Activated naive CD4-positive, alpha-beta T cell (primary cell): ENCODE results near the gene PSMB9.
A peak's percentile ranks its signal among the peaks of the same experiment; 100 is the strongest.
"Not testable (repeated sequence)": the region's sequence is repeated elsewhere in the genome, so short reads cannot be mapped to it uniquely, and the experiment has no call there.

Experiments used
- DNase-seq, 4 experiments: peaks; one replicate each; lab custom pipeline; 2025; lab: John Stamatoyannopoulos, UW

PSMB9 gene

DNA sequence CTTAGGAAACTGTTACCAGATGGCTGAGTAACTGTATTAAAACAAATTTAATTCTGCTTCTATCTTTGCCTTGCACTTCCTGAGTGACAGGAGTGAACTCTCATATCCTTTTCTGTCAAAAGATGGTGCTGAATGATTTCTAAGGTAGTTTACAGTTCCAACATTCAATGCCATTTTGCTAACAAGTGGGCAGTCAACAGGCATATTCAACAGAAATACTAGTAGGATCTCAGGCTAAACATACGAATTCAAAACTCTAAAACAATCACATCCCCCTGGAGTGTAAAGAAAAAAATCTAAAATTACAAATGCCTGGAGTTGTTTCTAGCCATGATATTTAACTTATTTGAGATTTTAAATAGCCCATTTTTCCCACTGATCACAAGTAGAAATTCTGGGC, 6.7 kb downstream of the PSMB9 start:
- no peak for DNase-seq

DNA sequence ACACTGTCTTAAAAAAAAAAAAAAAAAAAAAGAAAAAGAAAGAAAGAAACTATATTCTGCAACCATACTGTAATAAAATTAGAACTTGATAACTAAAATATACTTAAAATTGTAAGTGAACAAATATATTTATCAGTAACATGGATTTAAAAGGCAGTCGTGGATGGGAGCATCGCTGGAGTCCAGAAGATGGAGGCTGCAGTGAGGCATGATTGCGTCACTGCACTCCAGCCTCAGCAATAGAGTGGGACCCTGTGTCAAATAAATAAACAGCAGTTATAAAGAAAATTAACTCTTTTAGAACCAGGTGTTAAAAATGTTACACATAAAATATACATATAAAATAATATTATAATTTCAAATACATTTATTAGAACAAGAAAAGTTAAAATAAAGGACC, 8.7 kb downstream of the PSMB9 start:
- DNase-seq, result no peak

DNA sequence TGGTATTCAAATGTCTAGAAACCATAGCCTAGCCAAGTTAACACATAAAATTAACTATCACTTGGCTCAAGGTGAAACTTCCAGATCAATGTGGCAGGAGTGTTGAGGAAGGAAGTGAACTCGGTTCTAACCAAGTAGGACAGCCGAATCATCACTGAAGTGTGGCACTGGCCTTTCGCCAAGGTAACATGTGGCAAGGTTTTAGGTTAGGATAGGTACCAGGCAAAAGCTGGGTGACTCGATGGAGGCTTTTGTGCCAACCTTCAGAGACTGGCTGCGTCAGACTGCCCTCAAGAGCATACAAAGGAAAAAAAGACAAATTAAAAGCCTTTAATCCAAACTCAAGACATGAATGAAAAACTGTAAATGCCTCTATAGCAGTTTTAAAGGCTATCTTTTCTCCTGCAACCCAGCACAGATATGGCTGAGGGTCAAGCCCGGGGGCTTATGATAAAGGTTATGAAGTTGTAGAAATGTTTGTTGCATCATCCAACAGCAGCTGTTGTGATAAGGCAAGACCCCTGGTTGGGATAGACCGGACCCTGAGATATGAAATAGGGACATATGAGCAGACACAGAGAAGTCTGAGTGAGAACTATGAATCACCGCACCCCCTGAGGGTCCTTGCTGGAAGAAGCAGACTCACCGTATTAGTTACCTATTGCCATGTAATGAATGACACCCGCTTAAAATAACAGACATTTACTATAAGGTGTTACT, 11.9 kb downstream of the PSMB9 start:
- DNase-seq, result no peak

- no peak for DNase-seq
These were observed 13.1 kb downstream of the PSMB9 start for GRCh38 chr6:32867022-32867477.

GRCh38 chr6:32867554-32868256, 13.7 kb downstream of the PSMB9 start:
- DNase-seq, result no peak

DNA sequence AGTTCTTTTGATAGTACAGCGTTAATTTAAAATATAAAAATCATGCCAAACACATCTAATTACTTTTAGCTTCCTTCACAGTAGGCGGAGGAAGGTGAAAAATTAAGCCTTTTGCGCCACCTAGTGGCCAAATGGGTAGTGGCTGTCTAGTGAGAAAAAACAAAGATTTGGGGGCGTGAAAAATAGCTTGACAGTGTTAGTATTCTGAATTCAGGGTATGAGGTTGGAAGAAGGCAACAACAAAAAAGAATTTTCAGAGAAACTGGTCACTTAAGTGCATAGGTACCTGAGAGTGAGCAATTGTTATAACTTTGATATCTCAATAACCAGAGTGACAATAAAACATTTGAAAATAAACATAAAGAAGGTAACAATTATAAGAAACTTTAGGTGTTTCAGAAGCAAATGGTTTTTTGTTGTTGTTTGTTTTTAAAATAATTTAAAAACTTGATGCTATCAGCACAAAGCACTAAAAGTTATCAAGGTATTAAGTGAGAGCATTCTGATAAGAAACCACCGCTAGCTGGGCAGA, 14.3 kb downstream of the PSMB9 start:
- DNase-seq, result peak; percentile 58 to 82 (median 76)

DNA sequence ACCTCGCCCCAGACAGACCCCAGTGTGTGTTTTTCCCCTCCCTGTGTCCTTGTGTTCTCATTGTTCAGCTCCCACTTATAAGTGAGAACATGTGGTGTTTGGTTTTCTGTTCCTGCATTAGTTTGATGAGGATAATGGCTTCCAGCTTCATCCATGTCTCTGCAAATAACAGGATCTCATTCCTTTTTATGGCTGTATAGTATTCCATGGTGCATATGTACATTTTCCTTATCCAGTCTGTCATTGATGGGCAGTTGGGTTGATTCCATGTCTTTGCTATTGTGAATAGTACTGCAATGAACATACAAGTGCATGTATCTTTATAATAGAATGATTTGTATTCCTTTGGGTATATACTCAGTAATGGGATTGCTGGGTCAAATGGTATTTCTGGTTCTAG, 20.0 kb downstream of the PSMB9 start:
- not testable (repeated sequence) for DNase-seq

DNA sequence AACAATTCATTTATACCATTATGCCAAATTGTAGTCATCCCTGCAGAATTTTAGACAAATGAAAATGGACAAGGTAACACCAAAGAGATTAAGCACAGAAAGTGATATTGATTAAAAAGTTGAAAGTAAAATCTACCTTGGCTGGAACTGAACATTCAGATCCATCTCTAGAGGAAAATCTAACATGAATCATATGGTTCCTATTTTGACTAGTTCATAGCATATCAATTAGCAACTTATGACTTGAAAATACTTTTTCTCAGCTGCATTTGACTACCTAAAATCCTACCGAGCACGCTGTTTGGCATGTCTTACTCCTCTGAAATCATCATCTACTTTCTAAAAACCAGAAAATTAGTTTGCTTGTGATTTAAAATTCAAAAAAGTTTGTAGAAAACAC, 22.6 kb downstream of the PSMB9 start:
- no peak for DNase-seq

DNA sequence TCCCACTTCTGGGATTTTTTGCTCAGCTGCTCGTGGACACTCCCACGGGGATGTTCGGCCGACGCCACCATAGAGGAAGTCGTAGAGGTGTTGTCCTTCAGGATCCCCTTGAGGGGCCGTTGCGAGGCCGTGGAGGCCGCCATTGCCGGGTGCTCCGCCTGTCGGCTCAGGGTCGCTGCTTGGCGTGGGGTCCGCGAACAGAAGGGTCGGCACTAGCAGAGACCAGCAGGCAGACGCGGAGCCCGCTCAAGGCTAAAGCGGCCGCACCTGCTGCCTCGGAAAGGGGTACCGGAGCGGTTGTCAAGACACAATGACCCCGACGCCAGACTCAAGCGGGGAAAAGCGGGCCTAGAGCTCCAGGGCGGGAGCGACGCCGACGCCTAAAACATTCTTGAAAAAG, 25.7 kb downstream of the PSMB9 start:
- DNase-seq, result no peak

- not testable (repeated sequence) for DNase-seq
These were observed 27.0 kb downstream of the PSMB9 start for GRCh38 chr6:32880962-32881361.

GRCh38 chr6:32882879-32883250, 28.9 kb downstream of the PSMB9 start:
- DNase-seq, result no peak

DNA sequence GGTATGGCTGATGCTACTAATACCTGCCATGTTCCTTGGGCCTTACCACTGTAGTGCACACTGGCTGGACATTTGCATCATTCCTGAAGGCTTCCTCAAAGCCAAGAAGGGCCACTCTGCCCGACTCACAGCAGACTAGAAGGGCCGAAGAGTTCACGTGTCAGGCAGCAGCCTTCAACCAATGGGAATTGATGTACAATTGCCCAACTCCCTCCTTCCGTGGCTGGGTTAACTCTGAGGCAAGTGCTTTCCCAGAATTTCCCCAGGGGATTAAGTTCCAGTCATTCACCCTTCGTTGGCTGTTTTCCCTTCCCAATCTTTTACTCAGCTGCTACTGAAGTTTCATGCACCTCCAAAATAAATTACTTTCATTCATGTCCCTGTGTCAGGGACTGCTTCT, 29.8 kb downstream of the PSMB9 start:
- DNase-seq, result no peak

DNA sequence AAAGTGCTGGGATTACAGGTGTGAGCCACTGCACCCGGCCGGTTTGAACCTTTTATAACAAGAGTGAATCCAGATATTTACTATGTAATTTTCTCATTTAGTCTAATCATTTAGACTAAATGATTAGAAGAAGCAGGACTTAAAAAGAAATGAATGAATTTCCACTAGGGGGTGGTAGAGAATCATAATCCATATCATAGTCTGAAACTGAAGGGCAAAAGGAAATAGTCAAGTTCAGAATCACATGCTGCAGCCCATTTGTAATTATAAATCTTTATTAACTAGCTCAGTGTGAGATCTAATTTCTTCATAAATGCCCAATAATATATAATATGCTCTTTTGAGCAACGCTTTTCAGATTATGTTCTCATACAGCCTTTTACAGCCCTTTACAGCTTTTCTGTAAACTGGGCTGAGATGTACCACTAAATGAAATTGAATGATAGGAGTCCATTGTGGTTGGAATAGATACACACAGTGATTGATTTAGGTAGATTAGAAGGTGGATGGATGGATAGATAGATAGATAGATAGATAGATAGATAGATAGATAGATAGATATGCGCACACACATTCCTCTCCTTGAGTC, 31.8 kb downstream of the PSMB9 start:
- DNase-seq, result no peak

DNA sequence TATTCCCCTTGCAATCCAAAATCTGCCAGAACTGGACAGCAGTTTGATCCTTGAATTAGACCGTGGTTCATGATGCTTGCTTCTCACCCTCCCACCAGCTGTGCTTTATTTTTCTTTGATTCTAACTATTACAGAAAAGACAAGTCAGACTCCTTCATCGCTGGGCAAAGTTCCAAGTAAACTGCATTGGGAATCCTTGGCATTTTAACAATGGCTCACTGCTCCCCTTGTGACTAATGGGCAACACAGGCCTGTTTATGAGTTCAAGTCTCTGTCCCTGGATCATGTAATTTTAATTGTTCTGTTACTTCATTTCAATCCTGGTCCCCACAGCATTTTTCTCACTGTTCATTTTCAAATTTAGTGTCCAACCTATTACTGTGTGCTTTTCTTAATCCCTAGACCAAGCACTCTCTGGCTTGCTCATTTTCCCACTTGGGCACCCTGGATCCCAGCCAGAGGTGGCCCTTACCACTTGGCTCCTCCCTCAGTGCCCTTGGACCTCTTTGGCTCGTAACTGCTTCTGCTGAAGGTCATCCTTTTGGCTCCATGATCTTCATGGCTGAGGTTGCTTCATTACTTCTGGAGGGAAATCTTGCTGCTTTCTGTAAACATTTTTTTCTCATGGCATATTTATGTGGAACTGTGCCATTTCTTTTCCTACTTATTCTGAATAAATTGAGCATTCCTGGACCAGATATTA, 32.8 kb downstream of the PSMB9 start:
- DNase-seq, result no peak

DNA sequence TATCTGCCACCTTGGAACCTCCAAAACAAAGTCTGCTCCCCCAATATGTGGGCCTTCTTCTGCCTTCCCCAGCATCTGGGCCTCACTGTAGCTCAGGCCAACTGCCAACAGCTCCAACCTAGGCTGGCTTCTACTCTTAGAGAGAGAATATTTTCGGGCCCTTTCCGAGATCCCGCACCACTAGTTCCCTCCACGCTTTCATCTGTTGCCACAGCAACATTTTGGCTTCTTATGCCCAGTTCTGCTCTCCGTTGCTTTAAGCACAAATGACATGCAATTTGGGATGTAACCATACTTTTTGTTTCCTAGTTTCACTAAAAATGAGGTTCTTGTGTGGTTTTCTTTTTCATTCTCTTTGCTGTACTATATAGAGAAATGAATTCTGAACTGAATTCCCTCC, 33.6 kb downstream of the PSMB9 start:
- no peak for DNase-seq

DNA sequence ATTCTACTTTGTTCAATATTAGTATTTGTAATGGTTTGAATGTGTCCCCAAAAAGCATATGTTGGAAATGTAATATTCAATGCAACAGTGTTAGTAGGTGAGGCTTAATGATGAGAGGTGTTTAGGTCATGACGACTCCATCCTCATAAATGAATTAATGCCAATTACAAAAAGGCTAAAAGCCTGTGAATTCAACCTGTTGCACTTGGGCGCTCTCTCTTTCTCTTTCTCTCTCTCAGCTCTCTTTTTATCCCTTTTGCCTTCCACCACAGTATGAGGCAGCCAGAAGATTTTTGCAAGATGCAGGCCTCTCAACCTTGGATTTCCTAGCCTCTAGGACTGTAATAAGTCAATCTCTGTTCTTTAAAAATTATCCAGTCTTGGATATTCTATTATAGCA, 34.6 kb downstream of the PSMB9 start:
- no peak for DNase-seq

DNA sequence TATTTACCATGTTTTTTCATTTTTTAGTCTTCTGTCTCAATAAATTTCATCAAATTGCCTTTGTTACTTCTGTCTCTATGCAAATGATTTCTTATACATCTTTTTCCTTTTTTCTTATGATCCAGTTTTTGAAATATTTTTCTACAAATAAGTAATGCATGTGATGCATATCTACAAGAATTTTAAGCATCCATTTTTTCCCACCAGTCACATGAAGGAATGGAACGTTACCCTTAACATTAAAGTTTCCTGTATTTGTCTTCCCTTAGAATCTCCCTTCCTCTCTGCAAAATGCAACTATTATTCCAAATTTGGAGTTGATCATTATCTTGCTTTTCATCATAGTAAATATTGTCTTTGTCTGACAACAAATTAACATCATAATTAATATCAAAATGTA, 35.5 kb downstream of the PSMB9 start:
- DNase-seq, result no peak

GRCh38 chr6:32890831-32891230, 36.8 kb downstream of the PSMB9 start:
- DNase-seq, result no peak

GRCh38 chr6:32894085-32895005, 40.4 kb downstream of the PSMB9 start:
- DNase-seq, result peak; percentile 86 to 94 (median 90)

DNA sequence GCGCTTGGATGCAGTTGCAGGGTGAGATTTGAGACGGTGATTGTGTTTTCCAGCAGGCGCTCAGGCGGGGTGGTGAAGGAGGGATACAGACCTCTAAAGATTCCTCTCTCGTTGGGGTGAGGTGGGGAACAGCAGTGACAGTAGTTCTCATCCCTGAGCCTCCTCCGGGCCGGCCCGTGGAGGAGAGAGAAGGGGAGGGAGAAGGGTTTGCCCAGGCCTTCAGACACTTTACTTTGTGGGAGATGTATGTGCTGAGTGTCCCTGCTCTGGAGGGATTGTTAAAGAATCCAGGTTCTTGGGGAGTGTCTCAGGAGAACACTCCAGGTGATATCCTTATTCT, 41.0 kb downstream of the PSMB9 start:
- no peak for DNase-seq

GRCh38 chr6:32903952-32904351, 50.0 kb downstream of the PSMB9 start:
- DNase-seq, result no peak
